ENCODE measurements around the gene MAML2. TPM values are rescaled to one million over a fixed set of nuclear protein-coding genes. Genes with fewer than 3 reads are reported as not detected.

Gene MAML2
- total and polyA plus RNA-seq, 2 of the 13 experiments (the other 11 are each of a cell fraction or from before 2014, with no cell fraction given): 2.3 to 25.9 TPM

- DNase-seq (ENCODE audit: low spot score) (peak; percentile 29), FAIRE-seq (no peak), ATAC-seq (no peak)
- peaks cover 11% of the 10 kb centered on the region for H3K9me3 ChIP-seq (ENCODE audit: low read length)
- no peak overlapping the region for H3K4me2 ChIP-seq (ENCODE audit: low read depth, low read length)
- H3K27ac ChIP-seq (ENCODE audit: extremely low read length, insufficient read depth, low read length): no peak overlapping the region
- peaks cover 0 to 16% of the 10 kb centered on the region in 2 experiments; a peak in 4 of 5 replicates for H3K27me3 ChIP-seq (ENCODE audit: control insufficient read depth in 1 of 2, insufficient read depth in 2 of 2, low read length in 2 of 2)
- H3K36me3 ChIP-seq (replicated peaks in 1 of 2; ENCODE audit: control insufficient read depth in 1 of 2, insufficient read depth in 2 of 2, low read length in 2 of 2): no peaks in the 10 kb centered on the region
- ChIA-PET CTCF (ENCODE audit: low intra/inter-chr PET ratio, low total read pairs) (no interaction called here), POLR2A (no interaction called here)
- H3K79me2 ChIP-seq (ENCODE audit: insufficient read depth, low read length): no peaks in the 10 kb centered on the region
- no peaks in the 10 kb centered on the region for H4K20me1 ChIP-seq (ENCODE audit: insufficient read depth, low read length)
- in situ Hi-C loops (cut with HindIII; ENCODE audit: extremely low pct_ligation_motif_present, low pct_unique_long_range_greater_than_20kb): no loop called here
- no TSS peak for BruUV-seq (replicated peaks)
- no peak overlapping the region for H3K4me3 ChIP-seq (replicated peaks in 1 of 3; ENCODE audit: insufficient read depth in 1 of 3, low read depth in 2 of 3, low read length in 3 of 3)
- intact Hi-C loops (cut with micrococcal nuclease; ENCODE audit: unreplicated experiment): no loop called here
- H3K4me1 ChIP-seq (ENCODE audit: insufficient read depth, low read length): peaks cover 10% of the 10 kb centered on the region; the same call in 1 of the 2 replicates
- no peak overlapping the region for H3K9ac ChIP-seq (ENCODE audit: insufficient read depth, low read depth, low read length)
- no peak overlapping the region for H2AFZ ChIP-seq (ENCODE audit: low read length)
- TF ChIP-seq CBFB (CRISPR knock-in tag; IDR thresholded peaks at IDR 0.05) (peak; percentile 47; the same call in 1 of the 2 replicates), KAT7 (CRISPR knock-in tag; IDR thresholded peaks at IDR 0.05; ENCODE audit: borderline replicate concordance) (no peak), ZNF609 (CRISPR knock-in tag; IDR thresholded peaks at IDR 0.05; ENCODE audit: borderline replicate concordance) (peak; percentile 44; the same call in 1 of the 2 replicates), CEBPG (CRISPR knock-in tag; IDR thresholded peaks at IDR 0.05) (peak; percentile 66), RERE (CRISPR knock-in tag; IDR thresholded peaks at IDR 0.05; ENCODE audit: low read depth) (0 out of 2 replicates have a peak, but pooled peaks have one; percentile 47), NR2F2 (IDR thresholded peaks at IDR 0.05; ENCODE audit: borderline replicate concordance, low read depth) (peak; percentile 51; the same call in 1 of the 2 replicates), NR2F6 (IDR thresholded peaks at IDR 0.05) (peak; percentile 45; the same call in 1 of the 2 replicates), NR2F6 (CRISPR knock-in tag; IDR thresholded peaks at IDR 0.05) (no peak), TBX3 (IDR thresholded peaks at IDR 0.05; ENCODE audit: borderline replicate concordance) (peak; percentile 75; the same call in 1 of the 2 replicates), ATF4 (CRISPR knock-in tag; IDR thresholded peaks at IDR 0.05) (peak in 1 of 2 experiments; percentile 83; a peak in 2 of 4 replicates), NR2F1 (CRISPR knock-in tag; IDR thresholded peaks at IDR 0.05) (peak in 1 of 2 experiments; percentile 60; a peak in 2 of 4 replicates), ZNF317 (CRISPR knock-in tag; IDR thresholded peaks at IDR 0.05) (no peak), HHEX (CRISPR knock-in tag; IDR thresholded peaks at IDR 0.05) (peak; percentile 88), TCF7 (IDR thresholded peaks at IDR 0.05; ENCODE audit: low read depth) (0 out of 2 replicates have a peak, but pooled peaks have one; percentile 13), ARNT (IDR thresholded peaks at IDR 0.05) (no peak)
Observed at GRCh38 chr11:95937358-95937757, 405.6 kb downstream of the MAML2 start.
